ENCODE results near the gene PIM3. TPM values are rescaled to one million over a fixed set of nuclear protein-coding genes. Genes with fewer than 3 reads are reported as not detected.

PIM3 gene
- total and polyA plus RNA-seq, 10 of the 15 experiments (the other 5 are each of a cell fraction or from before 2014, with no cell fraction given) = 0.31 to 60.8 (median 12.4) TPM

DNA sequence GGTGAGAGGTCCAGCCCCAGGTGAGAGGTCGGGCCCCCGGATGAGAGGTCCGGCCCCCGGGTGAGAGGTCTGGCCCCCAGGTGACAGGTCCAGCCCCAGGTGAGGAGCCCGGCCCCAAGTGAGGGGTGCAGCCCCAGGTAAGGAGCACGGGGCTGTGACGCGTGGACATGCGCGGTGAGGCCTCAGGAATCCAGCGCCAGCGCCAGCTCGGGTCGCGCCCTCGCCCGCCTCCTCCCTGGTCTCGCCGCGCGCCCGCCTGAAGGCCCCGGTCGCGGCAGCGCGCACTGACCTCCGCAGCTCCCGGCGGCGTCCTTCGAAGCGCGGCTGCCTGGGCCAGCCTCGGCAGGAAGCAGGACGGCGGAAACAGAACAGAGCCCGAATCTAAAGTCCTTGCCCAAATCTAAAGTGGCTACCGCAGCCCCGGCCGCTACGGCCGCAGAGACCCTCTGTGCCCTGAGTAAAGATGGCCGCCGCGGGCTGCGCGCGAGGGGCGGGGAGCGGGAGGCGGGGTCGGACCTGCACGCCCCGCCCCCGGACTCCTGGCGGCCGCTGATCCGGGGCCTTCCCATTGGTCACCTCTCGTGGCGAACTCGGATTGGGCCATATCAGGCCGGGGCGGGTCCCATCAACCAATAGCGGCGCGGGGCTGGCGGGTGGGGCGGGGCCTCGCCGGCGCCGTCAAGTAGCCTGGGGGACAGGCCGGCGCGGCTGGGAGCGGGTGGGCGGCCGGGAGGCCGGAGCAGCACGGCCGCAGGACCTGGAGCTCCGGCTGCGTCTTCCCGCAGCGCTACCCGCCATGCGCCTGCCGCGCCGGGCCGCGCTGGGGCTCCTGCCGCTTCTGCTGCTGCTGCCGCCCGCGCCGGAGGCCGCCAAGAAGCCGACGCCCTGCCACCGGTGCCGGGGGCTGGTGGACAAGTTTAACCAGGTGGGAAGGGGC lies 42.3 kb upstream of the PIM3 start, which contains the start of the genes ALG12 and CRELD2 (continued):
- TF ChIP-seq, protein P1, sequence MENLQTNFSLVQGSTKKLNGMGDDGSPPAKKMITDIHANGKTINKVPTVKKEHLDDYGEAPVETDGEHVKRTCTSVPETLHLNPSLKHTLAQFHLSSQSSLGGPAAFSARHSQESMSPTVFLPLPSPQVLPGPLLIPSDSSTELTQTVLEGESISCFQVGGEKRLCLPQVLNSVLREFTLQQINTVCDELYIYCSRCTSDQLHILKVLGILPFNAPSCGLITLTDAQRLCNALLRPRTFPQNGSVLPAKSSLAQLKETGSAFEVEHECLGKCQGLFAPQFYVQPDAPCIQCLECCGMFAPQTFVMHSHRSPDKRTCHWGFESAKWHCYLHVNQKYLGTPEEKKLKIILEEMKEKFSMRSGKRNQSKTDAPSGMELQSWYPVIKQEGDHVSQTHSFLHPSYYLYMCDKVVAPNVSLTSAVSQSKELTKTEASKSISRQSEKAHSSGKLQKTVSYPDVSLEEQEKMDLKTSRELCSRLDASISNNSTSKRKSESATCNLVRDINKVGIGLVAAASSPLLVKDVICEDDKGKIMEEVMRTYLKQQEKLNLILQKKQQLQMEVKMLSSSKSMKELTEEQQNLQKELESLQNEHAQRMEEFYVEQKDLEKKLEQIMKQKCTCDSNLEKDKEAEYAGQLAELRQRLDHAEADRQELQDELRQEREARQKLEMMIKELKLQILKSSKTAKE (IDR thresholded peaks at IDR 0.05; ENCODE audit: low read depth, poor library complexity, severe bottlenecking) = no peak
- peak; percentile 69; the same call in 1 of the 2 replicates for TF ChIP-seq CHD2 (IDR thresholded peaks at IDR 0.05; ENCODE audit: borderline replicate concordance, low read depth, low read length)
- TF ChIP-seq NFYA (IDR thresholded peaks at IDR 0.05; ENCODE audit: borderline replicate concordance, low read depth, low read length) = no peak
- TF ChIP-seq, protein P2, sequence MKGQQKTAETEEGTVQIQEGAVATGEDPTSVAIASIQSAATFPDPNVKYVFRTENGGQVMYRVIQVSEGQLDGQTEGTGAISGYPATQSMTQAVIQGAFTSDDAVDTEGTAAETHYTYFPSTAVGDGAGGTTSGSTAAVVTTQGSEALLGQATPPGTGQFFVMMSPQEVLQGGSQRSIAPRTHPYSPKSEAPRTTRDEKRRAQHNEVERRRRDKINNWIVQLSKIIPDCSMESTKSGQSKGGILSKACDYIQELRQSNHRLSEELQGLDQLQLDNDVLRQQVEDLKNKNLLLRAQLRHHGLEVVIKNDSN (IDR thresholded peaks at IDR 0.05; ENCODE audit: borderline replicate concordance, extremely low read length, insufficient read depth, low read depth, low read length) = no peak
- TF ChIP-seq RBBP5 (conservative IDR thresholded peaks at IDR 0.05) = no peak
- no peak for TF ChIP-seq EP300 (IDR thresholded peaks at IDR 0.05; ENCODE audit: borderline replicate concordance in 1 of 2, control insufficient read depth in 1 of 2, low read depth in 2 of 2, low read length in 2 of 2)
- no peak for TF ChIP-seq JUND (IDR thresholded peaks at IDR 0.05; ENCODE audit: low read depth, low read length)
- no peak for TF ChIP-seq BRCA1 (IDR thresholded peaks at IDR 0.05; ENCODE audit: low read depth, low read length)
- TF ChIP-seq, protein P3, sequence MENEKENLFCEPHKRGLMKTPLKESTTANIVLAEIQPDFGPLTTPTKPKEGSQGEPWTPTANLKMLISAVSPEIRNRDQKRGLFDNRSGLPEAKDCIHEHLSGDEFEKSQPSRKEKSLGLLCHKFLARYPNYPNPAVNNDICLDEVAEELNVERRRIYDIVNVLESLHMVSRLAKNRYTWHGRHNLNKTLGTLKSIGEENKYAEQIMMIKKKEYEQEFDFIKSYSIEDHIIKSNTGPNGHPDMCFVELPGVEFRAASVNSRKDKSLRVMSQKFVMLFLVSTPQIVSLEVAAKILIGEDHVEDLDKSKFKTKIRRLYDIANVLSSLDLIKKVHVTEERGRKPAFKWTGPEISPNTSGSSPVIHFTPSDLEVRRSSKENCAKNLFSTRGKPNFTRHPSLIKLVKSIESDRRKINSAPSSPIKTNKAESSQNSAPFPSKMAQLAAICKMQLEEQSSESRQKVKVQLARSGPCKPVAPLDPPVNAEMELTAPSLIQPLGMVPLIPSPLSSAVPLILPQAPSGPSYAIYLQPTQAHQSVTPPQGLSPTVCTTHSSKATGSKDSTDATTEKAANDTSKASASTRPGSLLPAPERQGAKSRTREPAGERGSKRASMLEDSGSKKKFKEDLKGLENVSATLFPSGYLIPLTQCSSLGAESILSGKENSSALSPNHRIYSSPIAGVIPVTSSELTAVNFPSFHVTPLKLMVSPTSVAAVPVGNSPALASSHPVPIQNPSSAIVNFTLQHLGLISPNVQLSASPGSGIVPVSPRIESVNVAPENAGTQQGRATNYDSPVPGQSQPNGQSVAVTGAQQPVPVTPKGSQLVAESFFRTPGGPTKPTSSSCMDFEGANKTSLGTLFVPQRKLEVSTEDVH (IDR thresholded peaks at IDR 0.05; ENCODE audit: low read depth, partially characterized antibody) = no peak
- no peak for TF ChIP-seq YBX1 (IDR thresholded peaks at IDR 0.05)
- no peak for TF ChIP-seq ASH2L (IDR thresholded peaks at IDR 0.05; ENCODE audit: borderline replicate concordance, low read depth)
- TF ChIP-seq ZNF274 (IDR thresholded peaks at IDR 0.05; ENCODE audit: insufficient read depth, insufficient read length) = no peak
- TF ChIP-seq, protein P4, sequence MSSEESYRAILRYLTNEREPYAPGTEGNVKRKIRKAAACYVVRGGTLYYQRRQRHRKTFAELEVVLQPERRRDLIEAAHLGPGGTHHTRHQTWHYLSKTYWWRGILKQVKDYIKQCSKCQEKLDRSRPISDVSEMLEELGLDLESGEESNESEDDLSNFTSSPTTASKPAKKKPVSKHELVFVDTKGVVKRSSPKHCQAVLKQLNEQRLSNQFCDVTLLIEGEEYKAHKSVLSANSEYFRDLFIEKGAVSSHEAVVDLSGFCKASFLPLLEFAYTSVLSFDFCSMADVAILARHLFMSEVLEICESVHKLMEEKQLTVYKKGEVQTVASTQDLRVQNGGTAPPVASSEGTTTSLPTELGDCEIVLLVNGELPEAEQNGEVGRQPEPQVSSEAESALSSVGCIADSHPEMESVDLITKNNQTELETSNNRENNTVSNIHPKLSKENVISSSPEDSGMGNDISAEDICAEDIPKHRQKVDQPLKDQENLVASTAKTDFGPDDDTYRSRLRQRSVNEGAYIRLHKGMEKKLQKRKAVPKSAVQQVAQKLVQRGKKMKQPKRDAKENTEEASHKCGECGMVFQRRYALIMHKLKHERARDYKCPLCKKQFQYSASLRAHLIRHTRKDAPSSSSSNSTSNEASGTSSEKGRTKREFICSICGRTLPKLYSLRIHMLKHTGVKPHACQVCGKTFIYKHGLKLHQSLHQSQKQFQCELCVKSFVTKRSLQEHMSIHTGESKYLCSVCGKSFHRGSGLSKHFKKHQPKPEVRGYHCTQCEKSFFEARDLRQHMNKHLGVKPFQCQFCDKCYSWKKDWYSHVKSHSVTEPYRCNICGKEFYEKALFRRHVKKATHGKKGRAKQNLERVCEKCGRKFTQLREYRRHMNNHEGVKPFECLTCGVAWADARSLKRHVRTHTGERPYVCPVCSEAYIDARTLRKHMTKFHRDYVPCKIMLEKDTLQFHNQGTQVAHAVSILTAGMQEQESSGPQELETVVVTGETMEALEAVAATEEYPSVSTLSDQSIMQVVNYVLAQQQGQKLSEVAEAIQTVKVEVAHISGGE (CRISPR knock-in tag; IDR thresholded peaks at IDR 0.05) = no peak
- TF ChIP-seq CBX3 (IDR thresholded peaks at IDR 0.05; ENCODE audit: borderline replicate concordance, low read depth) = no peak
- no peak for TF ChIP-seq RAD21 (IDR thresholded peaks at IDR 0.05; ENCODE audit: insufficient read depth, low read depth, low read length)
